Renal cortex interstitium (tissue), 11 donors: Measurements from ENCODE around the gene FBXL15. TPM values are rescaled to one million over a fixed set of nuclear protein-coding genes. Genes with fewer than 3 reads are reported as not detected.
A peak's percentile ranks its signal among the peaks of the same experiment; 100 is the strongest.

ENCODE experiments used
- DNase-seq, 11 donors: peaks; one replicate each; pipeline ENCODE4 v3.0.0-alpha.2; 2013; ENCODE audit warnings: low read depth in 9 of 11, low spot score in 4 of 11; ENCODE audit errors: extremely low read depth in 1 of 11
- polyA plus RNA-seq, 3 donors: library from polyadenylated mRNA; unstranded; fragments of 120-200 nt; gene quantifications; one replicate each; pipeline ENCODE4 v1.2.1, GENCODE V29; 2013; ENCODE audit not compliant: insufficient read length in 3 of 3

The FBXL15 gene
- polyA plus RNA-seq, 3 donors: 4.9 to 12.5 (median 12.0) TPM

- peak in 10 of 11 donors; percentile 76 to 91 (median 86) for DNase-seq
Measured at GRCh38 chr10:102395400-102396316, 25.0 kb upstream of the FBXL15 start, which contains the start of gene NFKB2. Gene NFKB2 (plus strand): TSS chr10:102395705. CDS start chr10:102395960, 255 bp downstream.

- DNase-seq: no peak
Measured at GRCh38 chr10:102396317-102396650, 24.4 kb upstream of the FBXL15 start.

GRCh38 chr10:102396730-102397151, 23.9 kb upstream of the FBXL15 start:
- no peak for DNase-seq

- DNase-seq: no peak
Measured at GRCh38 chr10:102397222-102398171, 23.1 kb upstream of the FBXL15 start.

- no peak for DNase-seq
Measured at GRCh38 chr10:102398172-102399020, 22.2 kb upstream of the FBXL15 start.

- DNase-seq: peak in 9 of 11 donors; percentile 74 to 89 (median 81)
Measured at GRCh38 chr10:102399217-102400021, 21.2 kb upstream of the FBXL15 start.

- no peak for DNase-seq
Measured at GRCh38 chr10:102400076-102400475, 20.6 kb upstream of the FBXL15 start.

GRCh38 chr10:102400598-102401341, 19.9 kb upstream of the FBXL15 start:
- no peak for DNase-seq

GRCh38 chr10:102401342-102401654, 19.3 kb upstream of the FBXL15 start:
- no peak for DNase-seq

GRCh38 chr10:102401735-102402511, 18.7 kb upstream of the FBXL15 start:
- no peak for DNase-seq

- no peak for DNase-seq
Measured at GRCh38 chr10:102402512-102402896, 18.1 kb upstream of the FBXL15 start.

GRCh38 chr10:102403115-102403514, 17.5 kb upstream of the FBXL15 start:
- no peak for DNase-seq

GRCh38 chr10:102404361-102405107, 16.1 kb upstream of the FBXL15 start:
- no peak for DNase-seq

- DNase-seq: no peak
Measured at GRCh38 chr10:102405108-102405571, 15.5 kb upstream of the FBXL15 start.

- DNase-seq: no peak
Measured at GRCh38 chr10:102405632-102406031, 15.0 kb upstream of the FBXL15 start.

GRCh38 chr10:102406815-102407214, 13.8 kb upstream of the FBXL15 start:
- DNase-seq: no peak
